ENCODE results near the gene NFX1. TPM values are rescaled to one million over a fixed set of nuclear protein-coding genes. Genes with fewer than 3 reads are reported as not detected.
"Not testable (repeated sequence)": the region's sequence is repeated elsewhere in the genome, so short reads cannot be mapped to it uniquely, and the experiment has no call there.

The NFX1 gene
- total RNA-seq, 6 experiments from 2014 or later: 22.6 to 29.2 (median 24.8) TPM

DNA sequence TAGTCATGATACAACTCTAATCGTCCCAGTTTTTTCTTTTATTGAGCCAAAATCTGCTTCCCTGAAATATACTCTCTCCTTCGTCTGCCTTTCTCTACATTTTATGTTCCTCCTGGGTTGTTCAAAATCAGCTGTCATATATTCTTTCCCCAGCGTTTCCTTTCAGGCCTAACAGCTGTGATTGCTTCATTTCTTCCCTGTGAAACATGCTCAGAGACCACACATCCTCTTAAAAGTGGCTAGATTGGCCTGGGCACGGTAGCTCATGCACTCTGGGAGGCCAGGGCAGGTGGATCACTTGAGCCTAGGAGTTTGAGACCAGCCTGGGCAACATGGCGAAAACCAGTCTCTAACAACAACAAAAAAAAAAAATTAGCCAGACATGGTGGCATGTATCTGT lies 25.1 kb downstream of the NFX1 start:
- no peak for ATAC-seq
- Histone ChIP-seq H3K4me3 (no peak overlapping the region), H3K4me1 (no peaks in the 10 kb centered on the region), H3K27me3 (no peaks in the 10 kb centered on the region), H3K36me3 (peaks cover 0 to 92% (median 61%) of the 10 kb centered on the region in 4 donors), H3K27ac (no peak overlapping the region), H3K9me3 (no peaks in the 10 kb centered on the region)
- intact Hi-C loops (cut with DNase I): no loop called here
- DNase-seq: no peak
- no peak for TF ChIP-seq POLR2A (IDR thresholded peaks at IDR 0.05)
- TF ChIP-seq, protein P1, sequence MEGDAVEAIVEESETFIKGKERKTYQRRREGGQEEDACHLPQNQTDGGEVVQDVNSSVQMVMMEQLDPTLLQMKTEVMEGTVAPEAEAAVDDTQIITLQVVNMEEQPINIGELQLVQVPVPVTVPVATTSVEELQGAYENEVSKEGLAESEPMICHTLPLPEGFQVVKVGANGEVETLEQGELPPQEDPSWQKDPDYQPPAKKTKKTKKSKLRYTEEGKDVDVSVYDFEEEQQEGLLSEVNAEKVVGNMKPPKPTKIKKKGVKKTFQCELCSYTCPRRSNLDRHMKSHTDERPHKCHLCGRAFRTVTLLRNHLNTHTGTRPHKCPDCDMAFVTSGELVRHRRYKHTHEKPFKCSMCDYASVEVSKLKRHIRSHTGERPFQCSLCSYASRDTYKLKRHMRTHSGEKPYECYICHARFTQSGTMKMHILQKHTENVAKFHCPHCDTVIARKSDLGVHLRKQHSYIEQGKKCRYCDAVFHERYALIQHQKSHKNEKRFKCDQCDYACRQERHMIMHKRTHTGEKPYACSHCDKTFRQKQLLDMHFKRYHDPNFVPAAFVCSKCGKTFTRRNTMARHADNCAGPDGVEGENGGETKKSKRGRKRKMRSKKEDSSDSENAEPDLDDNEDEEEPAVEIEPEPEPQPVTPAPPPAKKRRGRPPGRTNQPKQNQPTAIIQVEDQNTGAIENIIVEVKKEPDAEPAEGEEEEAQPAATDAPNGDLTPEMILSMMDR (IDR thresholded peaks at IDR 0.05): no peak
- WGBS (ENCODE audit: insufficient coverage, low coverage, low lambda C conversion rate, missing lambda C conversion rate): 53% methylated on average over 4 of the region's 5 CpGs

DNA sequence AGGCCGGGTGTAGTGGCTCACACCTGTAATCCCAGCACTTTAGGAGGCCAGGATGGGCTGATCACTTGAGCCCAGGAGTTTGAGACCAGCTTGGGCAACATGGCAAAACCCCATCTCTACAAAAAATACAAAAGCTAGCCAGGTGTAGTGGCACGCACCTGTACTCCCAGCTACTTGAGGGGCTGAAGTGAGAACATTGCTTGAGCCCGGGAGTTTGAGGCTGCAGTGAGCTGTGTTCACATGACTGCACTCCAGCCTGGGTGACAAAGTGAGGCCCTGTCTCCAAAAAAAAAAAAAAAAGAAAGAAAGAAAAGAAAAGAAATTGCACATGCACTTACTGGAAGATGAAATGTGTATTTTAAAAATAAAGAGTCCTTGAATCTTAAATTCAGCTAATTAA lies 26.8 kb downstream of the NFX1 start:
- H3K9me3 ChIP-seq; H3K27ac ChIP-seq; DNase-seq; intact Hi-C loops (cut with DNase I); H3K4me3 ChIP-seq; H3K4me1 ChIP-seq; ATAC-seq; H3K27me3 ChIP-seq: not testable (repeated sequence)
- 98% methylated on average over 3 of the region's 3 CpGs for WGBS (ENCODE audit: insufficient coverage, low coverage, low lambda C conversion rate, missing lambda C conversion rate)
- H3K36me3 ChIP-seq: peaks cover 0 to 92% (median 57%) of the 10 kb centered on the region in 4 donors

DNA sequence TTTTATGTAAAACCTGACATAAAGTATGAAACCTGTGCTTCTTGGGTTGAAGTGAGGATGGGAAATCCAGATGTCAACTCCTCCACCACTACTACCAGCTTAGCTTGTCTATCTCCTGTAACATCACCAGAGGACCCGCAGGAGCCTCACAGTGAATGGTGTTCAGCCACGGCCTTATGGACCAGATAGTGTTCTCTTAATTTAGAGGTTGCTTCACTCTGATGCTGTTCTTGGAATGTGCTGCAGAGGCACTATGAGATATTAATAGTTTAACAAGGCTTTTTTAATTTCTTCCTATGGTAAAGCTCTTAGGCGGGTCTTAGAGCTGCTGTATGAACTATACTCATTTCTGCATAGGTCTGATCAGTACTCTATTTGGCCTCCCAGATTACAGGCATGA lies 27.9 kb downstream of the NFX1 start:
- Histone ChIP-seq H3K27me3 (no peaks in the 10 kb centered on the region), H3K4me1 (no peaks in the 10 kb centered on the region), H3K9me3 (no peaks in the 10 kb centered on the region), H3K27ac (no peak overlapping the region), H3K36me3 (peaks cover 0 to 92% (median 51%) of the 10 kb centered on the region in 4 donors), H3K4me3 (no peak overlapping the region)
- intact Hi-C loops (cut with DNase I): no loop called here
- TF ChIP-seq POLR2A (IDR thresholded peaks at IDR 0.05): no peak
- TF ChIP-seq, protein P1 (IDR thresholded peaks at IDR 0.05): no peak
- ATAC-seq (no peak), DNase-seq (no peak)
- WGBS (ENCODE audit: insufficient coverage, low coverage, low lambda C conversion rate, missing lambda C conversion rate): 87% methylated on average over 2 of the region's 3 CpGs

DNA sequence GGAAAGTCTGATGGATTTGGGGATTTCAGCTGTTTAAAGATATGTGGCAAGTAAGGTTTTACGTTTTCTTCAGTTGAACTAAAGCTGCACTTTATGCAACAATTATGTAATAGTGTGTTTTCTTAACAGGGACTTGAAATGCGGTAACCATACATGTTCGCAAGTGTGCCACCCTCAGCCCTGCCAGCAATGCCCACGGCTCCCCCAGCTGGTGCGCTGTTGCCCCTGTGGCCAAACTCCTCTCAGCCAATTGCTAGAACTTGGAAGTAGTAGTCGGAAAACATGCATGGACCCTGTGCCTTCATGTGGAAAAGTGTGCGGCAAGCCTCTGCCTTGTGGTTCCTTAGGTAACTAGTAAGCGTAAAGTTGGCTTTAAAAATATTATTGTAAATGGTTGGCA lies 28.5 kb downstream of the NFX1 start:
- WGBS (ENCODE audit: insufficient coverage, low coverage, low lambda C conversion rate, missing lambda C conversion rate): 88% methylated on average over 5 of the region's 8 CpGs
- no peak for DNase-seq
- ATAC-seq: no peak
- Histone ChIP-seq H3K4me1 (no peaks in the 10 kb centered on the region), H3K4me3 (no peak overlapping the region), H3K27me3 (no peaks in the 10 kb centered on the region), H3K9me3 (no peaks in the 10 kb centered on the region), H3K36me3 (peaks cover 0 to 89% (median 48%) of the 10 kb centered on the region in 4 donors), H3K27ac (no peak overlapping the region)
- TF ChIP-seq POLR2A (IDR thresholded peaks at IDR 0.05): no peak
- TF ChIP-seq, protein P1 (IDR thresholded peaks at IDR 0.05): no peak
- intact Hi-C loops (cut with DNase I): no loop called here

DNA sequence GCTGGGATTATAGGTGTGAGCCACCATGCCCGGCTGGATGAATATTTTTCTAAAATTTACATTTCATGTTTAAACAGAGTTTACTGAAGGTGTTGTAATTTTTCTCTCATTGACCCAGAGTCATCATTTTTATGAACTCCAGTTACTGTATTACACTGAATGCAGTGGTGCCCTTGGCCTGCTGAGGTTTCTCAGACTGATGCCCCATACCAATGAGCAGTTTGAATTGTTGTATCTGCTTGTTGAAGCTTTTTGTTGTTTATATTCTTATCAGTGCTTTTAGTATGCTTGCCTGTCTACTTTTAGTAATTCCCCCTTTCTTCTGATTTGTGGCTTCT lies 29.9 kb downstream of the NFX1 start:
- DNase-seq (no peak), ATAC-seq (peak in 1 of 4 donors; percentile 19)
- Histone ChIP-seq H3K27ac (no peak overlapping the region), H3K4me3 (no peak overlapping the region), H3K27me3 (no peaks in the 10 kb centered on the region), H3K9me3 (no peaks in the 10 kb centered on the region), H3K4me1 (no peaks in the 10 kb centered on the region), H3K36me3 (peaks cover 0 to 85% (median 42%) of the 10 kb centered on the region in 4 donors)
- 80% methylated on average over 1 of the region's 1 CpG for WGBS (ENCODE audit: insufficient coverage, low coverage, low lambda C conversion rate, missing lambda C conversion rate)
- no peak for TF ChIP-seq POLR2A (IDR thresholded peaks at IDR 0.05)
- TF ChIP-seq, protein P1 (IDR thresholded peaks at IDR 0.05): no peak
- intact Hi-C loops (cut with DNase I): no loop called here

Data from right lobe of liver (tissue), 6 donors.